BJ (cell line): ENCODE measurements around the gene CDCA4. TPM values are rescaled to one million over a fixed set of nuclear protein-coding genes. Genes with fewer than 3 reads are reported as not detected.

Experiments
- CTCF ChIA-PET: fragments of 350-600 bp; formaldehyde crosslinking; extraction: SDS; loops from one replicate; lab custom pipeline; 2021; ENCODE audit warnings: antibody characterized with exemption, inconsistent platforms; lab: Yijun Ruan, JAX
- POLR2A ChIA-PET: fragments of 300-600 bp; sonication (Branson Sonifier 250); formaldehyde crosslinking; extraction: SDS; loops from one replicate; lab custom pipeline; 2021; ENCODE audit warnings: antibody characterized with exemption; lab: Charles Lee
- DNase-seq: peaks from one replicate; pipeline ENCODE4 v3.0.0-alpha.2; 2011; ENCODE audit warnings: low read depth
- H3K27me3 ChIP-seq: 2 replicates; pipeline ENCODE4 v1.6.0; 2011; ENCODE audit warnings: low read length; ENCODE audit not compliant: control insufficient read depth, insufficient read depth
- H3K36me3 ChIP-seq: 2 replicates; pipeline ENCODE4 v1.5.1; 2011; ENCODE audit warnings: low read length; ENCODE audit not compliant: control insufficient read depth, insufficient read depth
- H3K4me3 ChIP-seq: 2 replicates; pipeline ENCODE4 v1.5.1; 2011; ENCODE audit warnings: low read depth, mild to moderate bottlenecking, control low read depth, low read length
- CTCF ChIP-seq: IDR thresholded peaks from 2 replicates; pipeline ENCODE4 v1.5.1; 2011; ENCODE audit warnings: low read depth, mild to moderate bottlenecking, control low read depth, inconsistent platforms, low read length, moderate library complexity; ENCODE audit not compliant: insufficient read depth
- polyA plus RNA-seq: library from polyadenylated mRNA; depleted of rRNA; stranded (reverse); fragments of >200 nt; gene quantifications from 2 replicates; pipeline ENCODE4 v1.2.3, GENCODE V29; 2011

CDCA4 gene
- polyA plus RNA-seq, 1 experiment = 16.6 TPM

DNA sequence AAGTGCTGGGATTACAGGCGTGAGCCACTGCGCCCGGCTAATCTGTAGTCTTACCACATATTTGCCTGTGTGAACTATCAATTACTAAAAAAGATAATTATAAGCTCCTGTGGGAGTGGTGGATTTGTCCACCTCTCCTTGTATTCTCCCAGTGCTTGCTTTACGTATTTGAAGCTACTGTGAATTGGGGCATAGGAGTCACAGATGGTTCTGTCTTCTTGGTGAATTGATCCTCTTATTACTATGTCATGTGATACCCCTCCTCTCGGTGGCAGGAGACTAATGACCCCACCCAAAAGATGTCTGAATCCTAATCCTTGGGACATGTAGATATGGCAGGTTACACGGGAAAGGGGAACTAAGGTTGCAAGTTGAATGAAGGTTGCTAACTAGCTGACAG lies 32.5 kb upstream of the CDCA4 start:
- TF ChIP-seq CTCF = no peak
- H3K27me3 ChIP-seq = peaks cover 1% of the 10 kb centered on the region
- DNase-seq = no peak
- POLR2A ChIA-PET = no interaction called here
- CTCF ChIA-PET = interaction anchor here (1.0 to 1.4 kb wide), 2 partner anchors 78 to 121 kb away, joined by 3 to 5 read pairs; no protein-coding TSS in a partner anchor
- H3K36me3 ChIP-seq = no peaks in the 10 kb centered on the region
- no peak overlapping the region for H3K4me3 ChIP-seq

DNA sequence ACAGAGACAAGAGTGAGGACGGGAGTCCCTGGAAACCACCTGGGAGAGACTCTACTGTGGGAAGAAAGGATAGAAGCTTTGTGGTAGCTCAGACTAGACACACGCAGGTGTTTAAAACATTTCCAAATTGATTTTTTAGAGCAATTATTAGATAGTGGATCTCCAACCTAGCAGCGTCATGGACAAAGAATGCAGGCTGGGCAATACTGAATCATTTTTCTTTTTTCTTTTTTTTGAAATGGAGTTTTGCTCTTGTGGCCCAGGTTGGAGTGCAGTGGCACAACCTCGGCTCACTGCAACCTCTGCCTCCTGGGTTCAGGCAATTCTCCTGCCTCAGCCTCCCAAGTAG lies 31.2 kb upstream of the CDCA4 start:
- Histone ChIP-seq H3K27me3 (peaks cover 1% of the 10 kb centered on the region), H3K36me3 (no peaks in the 10 kb centered on the region), H3K4me3 (no peak overlapping the region)
- TF ChIP-seq CTCF = no peak
- ChIA-PET POLR2A (no interaction called here), CTCF (no interaction called here)
- DNase-seq = no peak

DNA sequence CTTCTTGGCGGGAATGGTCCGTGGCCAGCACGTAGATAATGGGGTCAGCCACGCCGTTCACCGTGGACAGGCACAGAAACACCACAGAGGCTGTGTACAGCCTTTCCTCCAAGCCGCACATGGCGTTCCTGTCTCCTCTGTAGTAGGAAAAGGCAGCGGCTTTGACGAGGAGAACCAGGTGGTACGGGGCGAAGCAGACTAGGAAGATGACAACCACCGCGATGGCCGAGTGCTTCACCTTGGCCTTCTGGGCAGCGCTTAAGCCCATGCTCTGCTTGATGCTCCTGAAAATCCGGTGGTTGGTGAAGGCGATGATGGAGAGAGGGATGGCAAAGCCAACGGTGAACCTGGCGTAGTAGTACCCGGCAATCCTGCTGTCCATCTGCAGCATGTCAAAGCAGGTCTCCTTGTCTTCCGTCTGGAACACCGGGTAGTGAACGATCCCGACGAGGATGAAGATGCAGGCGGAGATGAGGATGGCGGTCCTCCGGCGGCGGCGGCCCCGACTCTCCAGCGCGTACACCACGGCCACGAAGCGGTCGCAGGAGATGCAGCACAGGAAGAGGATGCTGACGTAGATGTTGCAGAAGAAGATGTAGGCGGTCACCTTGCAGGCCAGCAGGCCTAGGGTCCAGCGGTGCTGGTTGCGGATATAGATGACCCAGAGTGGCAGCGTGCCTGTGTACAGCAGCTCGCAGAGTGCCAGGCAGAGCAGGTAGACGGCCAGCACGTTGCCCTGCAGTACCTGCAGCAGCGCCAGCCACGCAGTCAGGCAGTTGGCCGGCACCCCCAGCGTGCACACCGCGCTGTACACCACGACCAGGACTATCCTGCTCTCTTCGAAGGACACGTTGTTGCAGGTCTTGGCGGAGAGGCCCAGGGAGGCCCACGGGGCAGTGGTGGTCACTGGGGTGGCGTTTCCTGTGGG lies 30.6 kb upstream of the CDCA4 start:
- ChIA-PET POLR2A (no interaction called here), CTCF (interaction anchor here (1.2 kb wide), 1 partner anchor 76 kb away, joined by 3 read pairs; no protein-coding TSS in a partner anchor)
- Histone ChIP-seq H3K4me3 (no peak overlapping the region), H3K27me3 (peaks cover 1% of the 10 kb centered on the region), H3K36me3 (no peaks in the 10 kb centered on the region)
- no peak for TF ChIP-seq CTCF
- no peak for DNase-seq

DNA sequence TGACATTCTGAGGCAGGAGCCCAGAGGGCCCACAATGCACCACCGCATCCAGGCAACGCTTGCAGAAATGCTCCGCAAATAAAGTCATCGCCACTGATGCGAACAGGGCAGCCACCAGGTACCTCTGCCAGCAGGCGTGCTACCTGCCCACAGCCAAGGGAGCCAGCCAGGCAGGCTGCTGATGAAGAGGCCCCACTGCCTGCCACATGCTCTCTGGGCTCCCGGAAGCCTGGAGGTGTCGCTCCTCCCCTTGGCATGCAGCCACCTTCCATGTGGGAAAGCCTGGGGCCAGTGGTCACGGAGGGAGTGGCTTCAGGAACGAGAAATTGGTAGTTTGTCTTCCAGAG lies 29.6 kb upstream of the CDCA4 start:
- POLR2A ChIA-PET = no interaction called here
- no peak overlapping the region for H3K4me3 ChIP-seq
- TF ChIP-seq CTCF = no peak
- peaks cover 1% of the 10 kb centered on the region; the same call in 1 of the 2 replicates for H3K27me3 ChIP-seq
- CTCF ChIA-PET = interaction anchor here (1.2 kb wide), 1 partner anchor 75 kb away, joined by 3 read pairs; no protein-coding TSS in a partner anchor
- no peak for DNase-seq
- no peaks in the 10 kb centered on the region for H3K36me3 ChIP-seq

GRCh38 chr14:105049753-105050550 lies 29.1 kb upstream of the CDCA4 start:
- CTCF ChIA-PET = interaction anchor here (1.1 to 9.1 kb wide), 3 partner anchors 11 to 75 kb away, joined by 3 to 159 read pairs (median 3); no protein-coding TSS in a partner anchor
- no peak overlapping the region for H3K4me3 ChIP-seq
- TF ChIP-seq CTCF = no peak
- H3K36me3 ChIP-seq = no peaks in the 10 kb centered on the region
- H3K27me3 ChIP-seq = no peaks in the 10 kb centered on the region
- POLR2A ChIA-PET = no interaction called here
- no peak for DNase-seq
